ENCODE data around the gene LRIG1.

GRCh38 chr3:66362541-66362941 is 138.3 kb downstream of the LRIG1 start:
- TF ChIP-seq POLR2A (IDR thresholded peaks at IDR 0.05; ENCODE audit: control extremely low read depth in 1 of 2, low read depth in 2 of 2, low read length in 2 of 2) (no peak), BRCA1 (IDR thresholded peaks at IDR 0.05; ENCODE audit: low read depth, low read length) (no peak), POLR2AphosphoS5 (IDR thresholded peaks at IDR 0.05; ENCODE audit: low read depth, low read length) (no peak), EZH2 (IDR thresholded peaks at IDR 0.05; ENCODE audit: low read depth, low read length, severe bottlenecking) (no peak), NANOG (IDR thresholded peaks at IDR 0.05; ENCODE audit: insufficient read depth, low read depth, low read length, poor library complexity, severe bottlenecking) (no peak), FOSL1 (IDR thresholded peaks at IDR 0.05; ENCODE audit: insufficient read depth, low read depth, low read length) (no peak), RXRA (IDR thresholded peaks at IDR 0.05; ENCODE audit: insufficient read depth, low read depth, low read length) (no peak), CTCF (IDR thresholded peaks at IDR 0.05; ENCODE audit: control extremely low read depth in 1 of 3, insufficient read depth in 1 of 3, low read depth in 1 of 3, low read length in 3 of 3) (no peak), SRF (IDR thresholded peaks at IDR 0.05; ENCODE audit: low read depth, low read length) (no peak), EP300 (IDR thresholded peaks at IDR 0.05; ENCODE audit: borderline replicate concordance in 1 of 2, low read depth in 2 of 2, low read length in 2 of 2) (no peak)
